ENCODE results near the gene VPS36.
A peak's percentile ranks its signal among the peaks of the same experiment; 100 is the strongest.

VPS36 gene

GRCh38 chr13:52385870-52386269 is 64.6 kb downstream of the VPS36 start:
- H3K27ac ChIP-seq = no peak overlapping the region
- no peak for TF ChIP-seq CTCF (conservative IDR thresholded peaks at IDR 0.05)

- TF ChIP-seq CTCF (conservative IDR thresholded peaks at IDR 0.05) = no peak
- no peak overlapping the region for H3K27ac ChIP-seq
Measured at GRCh38 chr13:52383366-52383765, 67.1 kb downstream of the VPS36 start.

GRCh38 chr13:52378312-52378711 is 72.1 kb downstream of the VPS36 start:
- no peak for TF ChIP-seq CTCF (conservative IDR thresholded peaks at IDR 0.05)
- no peak overlapping the region for H3K27ac ChIP-seq

GRCh38 chr13:52377898-52378297 is 72.5 kb downstream of the VPS36 start:
- H3K27ac ChIP-seq = no peak overlapping the region
- TF ChIP-seq CTCF (conservative IDR thresholded peaks at IDR 0.05) = no peak

GRCh38 chr13:52374873-52375411 is 75.5 kb downstream of the VPS36 start:
- TF ChIP-seq CTCF (conservative IDR thresholded peaks at IDR 0.05) = no peak
- H3K27ac ChIP-seq = peak overlapping the region; percentile 84

- H3K27ac ChIP-seq = peak overlapping the region; percentile 84
- TF ChIP-seq CTCF (conservative IDR thresholded peaks at IDR 0.05) = no peak
Measured at GRCh38 chr13:52374389-52374788, 76.0 kb downstream of the VPS36 start.

GRCh38 chr13:52373277-52373676 is 77.2 kb downstream of the VPS36 start:
- peak overlapping the region; percentile 84 for H3K27ac ChIP-seq

GRCh38 chr13:52371736-52372247 is 78.6 kb downstream of the VPS36 start:
- no peak for TF ChIP-seq CTCF (conservative IDR thresholded peaks at IDR 0.05)
- H3K27ac ChIP-seq = no peak overlapping the region

Data from VCaP (cell line).